Transverse colon (tissue), 4 donors: ENCODE measurements around the gene RPS5. TPM values are rescaled to one million over a fixed set of nuclear protein-coding genes. Genes with fewer than 3 reads are reported as not detected.

Source experiments
- DNase-seq: peaks from one replicate; pipeline ENCODE4 v3.0.0-alpha.2; 2019
- H3K27ac ChIP-seq, 4 donors: fragments of 200-600 bp; sonication (generic); 2 replicates each; pipeline ENCODE4 v1.5.1; 2016 to 2018; ENCODE audit warnings: inconsistent platforms in 4 of 4
- H3K27me3 ChIP-seq: fragments of 200-600 bp; sonication (generic); 2 replicates; pipeline ENCODE4 v1.5.1; 2017; ENCODE audit warnings: inconsistent platforms
- H3K36me3 ChIP-seq, 4 donors: fragments of 200-600 bp; sonication (generic); 2 replicates each; pipeline ENCODE4 v1.5.1; 2017 to 2019; ENCODE audit warnings: inconsistent platforms in 4 of 4
- H3K4me1 ChIP-seq, 4 donors: fragments of 200-600 bp; sonication (generic); 2 replicates each; pipeline ENCODE4 v1.5.1; 2017 to 2020; ENCODE audit warnings: inconsistent platforms in 4 of 4
- H3K4me3 ChIP-seq, 4 donors: fragments of 200-600 bp; sonication (generic); 1 replicate in 1 of 4; 2 replicates in 3 of 4; pipeline versions ENCODE4 v1.5.1 to v1.6.1; 2017 to 2019; ENCODE audit warnings: inconsistent platforms in 4 of 4
- H3K9me3 ChIP-seq, 2 donors: fragments of 200-600 bp; sonication (generic); 2 replicates each; pipeline ENCODE4 v1.5.1; 2017 to 2019; ENCODE audit warnings: inconsistent platforms in 2 of 2
- EP300 ChIP-seq: sonication (generic); formaldehyde crosslinking; IDR thresholded peaks from one replicate; pipeline ENCODE4 v1.6.1; 2017; ENCODE audit warnings: antibody characterized with exemption, low read depth
- POLR2A ChIP-seq: fragments of 450-650 bp; IDR thresholded peaks from one replicate; pipeline ENCODE4 v1.6.1; 2016; ENCODE audit warnings: antibody characterized with exemption, mild to moderate bottlenecking, moderate library complexity
- POLR2AphosphoS5 ChIP-seq, 3 donors: sonication (generic); formaldehyde crosslinking; IDR thresholded peaks; one replicate each; pipeline ENCODE4 v1.6.1; 2016; ENCODE audit warnings: antibody characterized with exemption in 3 of 3
- WGBS, 2 donors: methylation state at CpG; one replicate each; pipeline ENCODE4 v1.1.5; 2018; ENCODE audit warnings: low coverage in 1 of 2; 5-methylcytosine and 5-hydroxymethylcytosine counted together
- in situ Hi-C, 4 donors: fragments of 200-750 bp; cut with MboI; loops; one replicate each; pipeline versions ENCODE4 v1.15.0 to v1.15.1; 2017; ENCODE audit warnings: low sequenced_read_pairs in 3 of 4, low pct_ligation_motif_present in 1 of 4, low pct_unique_long_range_greater_than_20kb in 1 of 4
- intact Hi-C: fragments of 100-400 bp; cut with DNase I; formaldehyde crosslinking; loops from one replicate; pipeline ENCODE4 v1.15.1; 2023; ENCODE audit warnings: low total_unique reads
- total RNA-seq, 4 donors: library from RNA; depleted of rRNA; stranded (reverse); fragments of >200 nt; gene quantifications; one replicate each; pipeline ENCODE4 v1.1.0, GENCODE V29; 2016
- TF ChIP-seq, protein P1 (sequence below), 5 experiments: fragments of 200-600 bp in 3 of 5; fragments of 450-650 bp in 2 of 5; sonication (generic) in 3 of 5; IDR thresholded peaks; 1 replicate in 2 of 5; 2 replicates in 3 of 5; pipeline ENCODE4 v1.5.1; 2016 to 2017; ENCODE audit warnings: antibody characterized with exemption in 5 of 5, inconsistent platforms in 3 of 5, mild to moderate bottlenecking in 2 of 5, moderate library complexity in 1 of 5

Gene RPS5
- total RNA-seq = 1,000 to 10,000 TPM in 1 of 4 donors, 100 to 1,000 TPM in 3; 513 to 1,129 (median 743) TPM

DNA sequence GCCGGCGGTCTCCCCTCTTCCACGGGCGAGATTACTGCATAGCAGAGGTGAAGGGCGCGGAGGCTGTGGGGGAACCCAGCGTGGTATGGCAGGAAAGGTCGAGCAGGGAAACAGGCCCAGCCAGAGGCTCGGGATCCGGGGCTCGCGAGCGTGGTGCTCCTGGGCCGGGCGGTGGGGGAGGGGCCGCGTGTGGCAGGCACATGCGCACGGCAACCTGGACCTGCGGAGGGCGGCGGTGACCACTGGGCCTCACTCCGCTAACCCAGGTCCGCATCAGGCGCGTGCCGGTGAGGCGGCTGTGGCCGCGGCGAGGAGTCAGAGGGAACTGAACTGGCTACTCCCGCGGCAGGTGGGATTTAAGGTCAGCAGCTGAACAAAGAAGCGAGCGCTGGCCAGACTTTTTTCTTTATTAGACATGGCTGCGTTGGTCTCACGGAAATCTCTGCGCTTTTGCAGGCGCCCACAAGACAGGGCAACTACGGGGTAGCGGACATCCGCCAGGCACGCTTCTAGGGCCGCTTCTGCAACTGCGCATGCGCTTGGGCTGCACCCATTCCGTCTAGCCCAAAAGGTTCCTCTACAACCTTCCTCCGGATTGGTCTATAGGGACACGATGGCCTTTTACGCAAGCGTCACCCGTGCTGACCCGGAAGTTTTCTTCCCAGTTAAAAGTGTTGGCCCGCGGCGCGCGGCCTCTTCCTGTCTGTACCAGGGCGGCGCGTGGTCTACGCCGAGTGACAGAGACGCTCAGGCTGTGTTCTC lies at the start of gene RPS5:
Gene RPS5 (plus strand): TSS at position 694 of the 762 bp plus-strand sequence. CDS start 869 bp downstream, outside the sequence.
- peaks cover 0 to 16% (median 3%) of the 10 kb centered on the region in 4 donors for H3K36me3 ChIP-seq
- H3K27ac ChIP-seq = peak within 1 kb of the TSS; percentile 99
- peaks cover 17 to 42% (median 25%) of the 10 kb centered on the region in 4 donors for H3K4me1 ChIP-seq
- no peaks in the 10 kb centered on the region for H3K27me3 ChIP-seq
- H3K9me3 ChIP-seq = no peaks in the 10 kb centered on the region
- TF ChIP-seq, protein P1, sequence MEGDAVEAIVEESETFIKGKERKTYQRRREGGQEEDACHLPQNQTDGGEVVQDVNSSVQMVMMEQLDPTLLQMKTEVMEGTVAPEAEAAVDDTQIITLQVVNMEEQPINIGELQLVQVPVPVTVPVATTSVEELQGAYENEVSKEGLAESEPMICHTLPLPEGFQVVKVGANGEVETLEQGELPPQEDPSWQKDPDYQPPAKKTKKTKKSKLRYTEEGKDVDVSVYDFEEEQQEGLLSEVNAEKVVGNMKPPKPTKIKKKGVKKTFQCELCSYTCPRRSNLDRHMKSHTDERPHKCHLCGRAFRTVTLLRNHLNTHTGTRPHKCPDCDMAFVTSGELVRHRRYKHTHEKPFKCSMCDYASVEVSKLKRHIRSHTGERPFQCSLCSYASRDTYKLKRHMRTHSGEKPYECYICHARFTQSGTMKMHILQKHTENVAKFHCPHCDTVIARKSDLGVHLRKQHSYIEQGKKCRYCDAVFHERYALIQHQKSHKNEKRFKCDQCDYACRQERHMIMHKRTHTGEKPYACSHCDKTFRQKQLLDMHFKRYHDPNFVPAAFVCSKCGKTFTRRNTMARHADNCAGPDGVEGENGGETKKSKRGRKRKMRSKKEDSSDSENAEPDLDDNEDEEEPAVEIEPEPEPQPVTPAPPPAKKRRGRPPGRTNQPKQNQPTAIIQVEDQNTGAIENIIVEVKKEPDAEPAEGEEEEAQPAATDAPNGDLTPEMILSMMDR (IDR thresholded peaks at IDR 0.05) = peak in 1 of 5 experiments; percentile 27
- no peak for TF ChIP-seq EP300
- TF ChIP-seq POLR2A = peak; percentile 81
- peak; percentile 66 to 91 (median 87) for TF ChIP-seq POLR2AphosphoS5 (IDR thresholded peaks at IDR 0.05)
- WGBS, 2 donors = 0 to 1% methylated on average over 8 to 45 of the region's 64 CpGs
- peak within 1 kb of the TSS; percentile 46 to 80 (median 68) for H3K4me3 ChIP-seq
- intact Hi-C loops = loop anchor here (2.0 kb wide), 1 partner anchor 14 kb away; no protein-coding TSS in a partner anchor
- in situ Hi-C loops = no loop called here
- peak; percentile 96 for DNase-seq

DNA sequence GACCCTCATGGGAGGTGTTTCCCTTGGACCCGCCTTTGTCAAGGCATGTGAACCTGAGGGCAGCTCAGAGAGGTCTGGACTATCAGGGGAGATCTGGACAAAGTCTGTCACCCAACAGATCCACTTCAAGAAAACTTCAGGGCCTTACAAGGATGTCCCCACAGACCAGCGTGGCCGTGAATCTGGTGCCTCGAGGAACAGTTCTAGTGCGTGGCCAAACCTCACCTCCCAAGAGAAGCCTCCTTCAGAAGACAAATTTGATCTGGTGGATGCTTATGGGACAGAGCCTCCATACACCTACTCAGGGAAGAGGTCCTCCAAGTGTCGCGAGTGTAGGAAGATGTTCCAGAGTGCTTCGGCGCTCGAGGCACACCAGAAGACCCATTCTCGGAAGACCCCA lies 48.7 kb upstream of the RPS5 start:
- H3K36me3 ChIP-seq = peaks cover 0 to 8% (median 3%) of the 10 kb centered on the region in 4 donors
- H3K27ac ChIP-seq = no peak overlapping the region
- WGBS, 2 donors = 95% methylated on average over 11 of the region's 11 CpGs; no CpG with 5 or more reads in 1 of the 2 donors
- H3K27me3 ChIP-seq = no peaks in the 10 kb centered on the region
- H3K4me1 ChIP-seq = no peaks in the 10 kb centered on the region
- no peak overlapping the region for H3K4me3 ChIP-seq
- in situ Hi-C loops = no loop called here
- TF ChIP-seq POLR2A (no peak), POLR2AphosphoS5 (IDR thresholded peaks at IDR 0.05) (no peak), EP300 (no peak)
- TF ChIP-seq, protein P1 (IDR thresholded peaks at IDR 0.05) = no peak
- H3K9me3 ChIP-seq = no peaks in the 10 kb centered on the region
- intact Hi-C loops = no loop called here
- DNase-seq = no peak

DNA sequence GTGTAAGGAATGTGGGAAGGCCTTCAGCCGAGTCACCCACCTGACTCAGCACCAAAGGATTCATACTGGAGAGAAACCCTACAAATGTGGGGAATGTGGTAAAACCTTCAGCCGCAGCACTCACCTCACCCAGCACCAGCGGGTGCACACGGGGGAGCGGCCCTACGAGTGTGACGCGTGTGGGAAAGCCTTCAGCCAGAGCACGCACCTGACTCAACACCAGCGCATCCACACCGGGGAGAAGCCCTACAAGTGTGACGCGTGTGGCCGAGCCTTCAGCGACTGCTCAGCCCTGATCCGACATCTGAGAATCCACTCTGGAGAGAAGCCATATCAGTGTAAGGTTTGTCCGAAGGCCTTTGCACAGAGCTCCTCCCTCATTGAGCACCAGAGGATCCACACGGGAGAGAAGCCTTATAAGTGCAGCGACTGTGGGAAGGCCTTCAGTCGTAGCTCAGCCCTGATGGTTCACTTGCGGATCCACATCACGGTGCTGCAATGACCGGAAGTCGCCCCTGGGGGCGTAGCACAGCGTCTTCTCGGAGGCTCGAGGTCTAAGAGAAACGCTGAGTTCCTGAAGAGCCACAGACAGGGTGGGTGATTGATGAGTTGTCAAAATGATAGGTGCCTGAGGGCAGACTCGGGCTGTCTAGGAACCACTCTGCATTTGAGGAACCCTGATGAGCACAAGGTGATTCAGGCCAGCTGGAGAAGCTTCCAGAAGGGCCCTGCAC lies 48.1 kb upstream of the RPS5 start:
- TF ChIP-seq POLR2AphosphoS5 (IDR thresholded peaks at IDR 0.05) = no peak
- TF ChIP-seq POLR2A = no peak
- TF ChIP-seq EP300 = no peak
- TF ChIP-seq, protein P1 (IDR thresholded peaks at IDR 0.05) = no peak
- Histone ChIP-seq H3K4me3 (no peak overlapping the region), H3K4me1 (no peaks in the 10 kb centered on the region), H3K9me3 (no peaks in the 10 kb centered on the region), H3K36me3 (peaks cover 0 to 8% (median 3%) of the 10 kb centered on the region in 4 donors), H3K27ac (no peak overlapping the region), H3K27me3 (no peaks in the 10 kb centered on the region)
- DNase-seq = no peak
- WGBS, 2 donors = 89% methylated on average over 29 of the region's 30 CpGs; no CpG with 5 or more reads in 1 of the 2 donors
- in situ Hi-C loops (no loop called here), intact Hi-C loops (no loop called here)

GRCh38 chr19:58345558-58345957 lies 41.5 kb upstream of the RPS5 start:
- WGBS, 2 donors = 64 to 68% methylated on average over 3 to 5 of the region's 5 CpGs
- TF ChIP-seq POLR2A = no peak
- TF ChIP-seq EP300 = no peak
- TF ChIP-seq, protein P1 (IDR thresholded peaks at IDR 0.05) = no peak
- TF ChIP-seq POLR2AphosphoS5 (IDR thresholded peaks at IDR 0.05) = no peak
- no peaks in the 10 kb centered on the region for H3K36me3 ChIP-seq
- peaks cover 49% of the 10 kb centered on the region for H3K27me3 ChIP-seq
- no peak overlapping the region for H3K4me3 ChIP-seq
- in situ Hi-C loops = no loop called here
- H3K9me3 ChIP-seq = no peaks in the 10 kb centered on the region
- no peak overlapping the region for H3K27ac ChIP-seq
- DNase-seq = no peak
- H3K4me1 ChIP-seq = peaks cover 0 to 23% (median 8%) of the 10 kb centered on the region in 4 donors
- intact Hi-C loops = no loop called here
